Left forelimb (tissue), 1 donor: ENCODE data around the gene KCNJ18.
"Not testable (repeated sequence)": the region's sequence is repeated elsewhere in the genome, so short reads cannot be mapped to it uniquely, and the experiment has no call there.

Experiments
- DNase-seq: peaks from one replicate; pipeline ENCODE4 v3.0.0-alpha.2; 2018; ENCODE audit warnings: low spot score

KCNJ18 gene

DNA sequence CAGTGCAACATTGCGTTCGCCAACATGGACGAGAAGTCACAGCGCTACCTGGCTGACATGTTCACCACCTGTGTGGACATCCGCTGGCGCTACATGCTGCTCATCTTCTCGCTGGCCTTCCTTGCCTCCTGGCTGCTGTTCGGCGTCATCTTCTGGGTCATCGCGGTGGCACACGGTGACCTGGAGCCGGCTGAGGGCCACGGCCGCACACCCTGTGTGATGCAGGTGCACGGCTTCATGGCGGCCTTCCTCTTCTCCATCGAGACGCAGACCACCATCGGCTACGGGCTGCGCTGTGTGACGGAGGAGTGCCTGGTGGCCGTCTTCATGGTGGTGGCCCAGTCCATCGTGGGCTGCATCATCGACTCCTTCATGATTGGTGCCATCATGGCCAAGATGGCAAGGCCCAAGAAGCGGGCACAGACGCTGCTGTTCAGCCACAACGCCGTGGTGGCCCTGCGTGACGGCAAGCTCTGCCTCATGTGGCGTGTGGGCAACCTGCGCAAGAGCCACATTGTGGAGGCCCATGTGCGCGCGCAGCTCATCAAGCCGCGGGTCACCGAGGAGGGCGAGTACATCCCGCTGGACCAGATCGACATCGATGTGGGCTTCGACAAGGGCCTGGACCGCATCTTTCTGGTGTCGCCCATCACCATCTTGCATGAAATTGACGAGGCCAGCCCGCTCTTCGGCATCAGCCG, 10.8 kb downstream of the KCNJ18 start:
- DNase-seq = not testable (repeated sequence)

DNA sequence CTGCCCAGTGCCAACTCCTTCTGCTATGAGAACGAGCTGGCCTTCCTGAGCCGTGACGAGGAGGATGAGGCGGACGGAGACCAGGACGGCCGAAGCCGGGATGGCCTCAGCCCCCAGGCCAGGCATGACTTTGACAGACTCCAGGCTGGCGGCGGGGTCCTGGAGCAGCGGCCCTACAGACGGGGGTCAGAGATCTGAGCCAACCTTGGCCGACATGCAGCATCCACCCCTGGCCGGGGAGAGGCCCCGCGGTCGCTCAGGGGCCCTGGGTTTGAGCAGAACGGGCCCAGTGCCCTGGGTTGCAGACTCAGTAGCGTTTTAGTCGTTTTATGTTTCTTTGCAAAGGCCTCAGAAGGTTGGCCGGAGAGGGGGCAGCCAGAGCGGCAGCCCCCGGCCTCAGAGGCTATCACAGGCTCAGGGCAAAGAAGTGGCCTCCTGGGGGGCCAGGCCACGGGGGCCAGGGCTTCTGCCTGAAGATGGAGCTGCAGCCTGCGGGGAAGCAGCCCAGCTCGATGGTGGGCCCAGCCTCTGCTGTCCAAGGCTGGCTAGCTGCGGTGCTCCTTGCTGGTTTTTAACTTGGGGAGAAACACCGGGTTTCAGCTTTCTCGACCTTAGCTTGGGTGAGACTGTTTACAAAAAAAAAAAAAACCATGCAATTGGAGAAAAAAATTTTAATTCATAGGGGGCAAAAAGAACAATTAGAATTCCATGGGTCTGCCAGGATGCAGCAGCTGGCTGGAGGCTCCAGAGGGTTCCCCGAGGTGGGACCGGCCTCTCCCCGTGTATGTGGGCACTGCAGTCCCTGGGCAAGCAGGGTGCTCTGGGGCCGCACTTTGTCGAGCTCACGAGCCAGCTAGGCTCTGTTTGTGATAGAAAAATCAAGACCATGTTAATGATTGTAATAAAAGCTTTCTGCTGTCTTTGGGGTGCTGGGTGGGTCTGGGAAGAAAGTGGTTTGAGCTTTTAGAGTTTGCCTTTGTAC, 11.9 kb downstream of the KCNJ18 start:
- not testable (repeated sequence) for DNase-seq

DNA sequence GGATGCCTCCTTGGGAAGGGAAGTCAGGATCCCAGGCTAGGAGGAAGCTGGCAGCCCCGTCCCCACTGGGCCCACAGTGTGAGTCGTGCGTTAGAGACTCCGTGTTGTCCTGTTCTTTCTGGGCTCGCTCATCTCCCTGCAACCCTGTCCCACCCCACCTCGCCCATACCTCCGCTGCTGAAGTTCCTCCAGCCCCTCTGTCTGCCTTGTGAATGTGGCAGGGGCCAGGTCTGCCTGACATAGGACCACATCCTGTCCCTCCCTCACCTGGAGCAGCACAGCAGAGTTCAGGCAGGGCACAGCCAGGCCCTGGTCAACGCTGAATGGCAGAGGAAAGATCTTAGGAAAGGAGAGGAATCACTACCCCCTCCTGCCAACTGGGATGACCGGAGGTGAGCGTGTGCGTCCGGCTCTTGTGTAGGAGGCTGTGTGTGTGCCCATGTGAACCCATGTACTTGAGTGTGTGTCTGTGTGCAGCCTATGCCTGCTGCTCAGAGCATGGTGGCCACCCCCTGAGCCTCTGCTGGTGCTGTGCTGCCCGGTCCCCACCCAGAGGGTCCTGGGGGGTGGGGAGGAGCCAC, 12.8 kb downstream of the KCNJ18 start:
- DNase-seq = no peak

DNA sequence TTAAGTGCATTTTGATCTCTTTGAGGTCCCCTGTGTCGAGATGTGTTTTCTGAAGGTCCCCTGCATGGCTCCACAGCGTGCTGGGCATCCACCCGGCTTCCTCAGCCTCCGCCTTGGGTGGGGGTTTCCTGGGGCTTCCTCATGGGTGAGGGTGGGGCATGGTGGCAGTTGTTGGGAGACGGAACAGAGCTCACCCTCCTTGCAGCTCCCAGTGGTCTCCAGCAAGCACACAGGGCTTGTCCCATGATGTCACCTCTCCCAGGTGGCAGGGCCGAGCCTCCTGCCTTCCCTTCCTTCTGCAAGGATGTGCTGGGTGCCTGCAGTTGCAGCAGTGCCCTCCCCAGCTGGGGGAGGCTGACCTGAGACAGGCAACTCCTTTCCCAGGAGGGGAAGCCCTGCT, 13.4 kb downstream of the KCNJ18 start:
- DNase-seq = not testable (repeated sequence)

DNA sequence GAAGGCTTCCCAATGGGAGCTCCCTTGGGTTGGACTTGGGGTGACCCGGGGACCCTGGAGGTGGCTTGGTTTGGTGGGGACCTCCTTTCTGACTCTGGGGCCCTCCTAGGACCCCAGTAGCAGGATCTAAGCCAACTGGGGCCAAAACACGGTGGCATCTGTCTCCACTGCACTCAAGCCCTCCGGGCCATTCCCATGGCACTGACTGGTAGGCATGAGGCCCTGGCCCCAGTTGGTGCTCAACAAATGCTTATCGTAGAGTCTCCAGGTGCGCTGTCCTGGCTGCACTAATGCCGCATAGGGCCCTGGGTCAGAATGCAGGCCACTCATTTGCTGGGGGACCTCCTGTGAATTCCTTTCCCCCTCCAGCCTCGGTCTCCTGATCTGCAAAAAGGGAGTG, 14.2 kb downstream of the KCNJ18 start:
- DNase-seq = not testable (repeated sequence)

DNA sequence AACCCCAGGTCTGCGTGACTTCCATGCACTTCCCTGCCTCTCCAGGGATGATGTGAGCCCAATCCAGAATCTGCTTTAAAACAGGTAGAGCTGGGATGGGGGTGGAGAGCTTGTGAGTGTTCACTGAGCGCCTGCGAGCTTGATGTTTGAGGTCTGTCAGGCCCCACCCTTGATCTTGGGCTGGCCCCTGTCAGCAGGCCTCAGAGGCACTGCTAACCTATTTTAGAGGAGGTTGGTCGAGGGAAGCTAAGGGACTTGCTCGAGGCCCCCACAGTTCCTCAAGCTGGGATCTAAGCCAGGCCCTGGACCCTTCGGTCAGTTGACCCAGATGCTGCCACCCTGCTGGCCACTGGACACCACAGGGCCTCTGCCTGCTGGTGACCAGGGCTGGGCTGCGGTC, 14.8 kb downstream of the KCNJ18 start:
- DNase-seq = not testable (repeated sequence)

DNA sequence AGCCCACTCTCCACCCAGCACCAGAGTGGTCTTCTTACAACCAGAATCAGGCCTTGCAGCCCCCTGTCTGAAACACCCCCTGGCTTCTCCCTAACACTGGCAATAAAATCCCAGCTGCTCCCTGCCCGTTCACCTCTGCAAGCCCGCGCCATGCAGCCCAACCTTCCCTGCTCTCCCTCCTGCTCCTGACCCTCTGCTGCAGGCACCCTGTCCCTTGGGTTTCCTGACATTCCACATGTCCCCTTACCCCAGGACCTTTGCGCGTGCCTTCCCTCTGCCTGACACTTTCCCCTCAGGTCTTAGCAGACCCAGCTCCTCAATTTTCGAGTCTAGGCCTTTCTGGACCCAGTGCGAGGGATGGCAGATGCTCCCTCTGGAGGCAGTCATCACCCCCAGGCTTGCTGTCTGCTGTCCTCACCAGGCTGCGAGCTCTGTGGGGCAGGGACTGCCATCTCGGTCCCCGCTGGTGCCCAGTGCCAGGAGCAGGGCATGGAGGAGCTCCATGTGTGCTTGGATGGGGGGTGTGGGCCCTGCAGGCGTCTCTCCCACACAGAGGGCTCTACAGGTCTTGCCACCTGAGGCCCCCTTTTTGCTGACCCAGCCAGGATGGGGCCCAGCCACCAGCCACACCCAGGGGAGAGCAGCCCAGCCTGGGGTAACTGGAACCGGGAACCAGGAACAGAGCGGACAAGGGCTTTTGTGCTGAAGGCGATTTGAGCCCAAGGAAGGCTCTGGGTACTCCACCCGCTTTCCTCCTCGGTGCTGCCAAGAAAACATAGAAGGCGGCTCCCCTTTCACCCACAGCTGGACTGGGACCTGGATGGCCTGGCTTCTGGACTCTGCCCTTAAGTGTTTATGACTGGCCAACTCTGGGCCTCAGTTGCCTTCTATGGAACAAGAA, 15.6 kb downstream of the KCNJ18 start:
- DNase-seq = not testable (repeated sequence)

DNA sequence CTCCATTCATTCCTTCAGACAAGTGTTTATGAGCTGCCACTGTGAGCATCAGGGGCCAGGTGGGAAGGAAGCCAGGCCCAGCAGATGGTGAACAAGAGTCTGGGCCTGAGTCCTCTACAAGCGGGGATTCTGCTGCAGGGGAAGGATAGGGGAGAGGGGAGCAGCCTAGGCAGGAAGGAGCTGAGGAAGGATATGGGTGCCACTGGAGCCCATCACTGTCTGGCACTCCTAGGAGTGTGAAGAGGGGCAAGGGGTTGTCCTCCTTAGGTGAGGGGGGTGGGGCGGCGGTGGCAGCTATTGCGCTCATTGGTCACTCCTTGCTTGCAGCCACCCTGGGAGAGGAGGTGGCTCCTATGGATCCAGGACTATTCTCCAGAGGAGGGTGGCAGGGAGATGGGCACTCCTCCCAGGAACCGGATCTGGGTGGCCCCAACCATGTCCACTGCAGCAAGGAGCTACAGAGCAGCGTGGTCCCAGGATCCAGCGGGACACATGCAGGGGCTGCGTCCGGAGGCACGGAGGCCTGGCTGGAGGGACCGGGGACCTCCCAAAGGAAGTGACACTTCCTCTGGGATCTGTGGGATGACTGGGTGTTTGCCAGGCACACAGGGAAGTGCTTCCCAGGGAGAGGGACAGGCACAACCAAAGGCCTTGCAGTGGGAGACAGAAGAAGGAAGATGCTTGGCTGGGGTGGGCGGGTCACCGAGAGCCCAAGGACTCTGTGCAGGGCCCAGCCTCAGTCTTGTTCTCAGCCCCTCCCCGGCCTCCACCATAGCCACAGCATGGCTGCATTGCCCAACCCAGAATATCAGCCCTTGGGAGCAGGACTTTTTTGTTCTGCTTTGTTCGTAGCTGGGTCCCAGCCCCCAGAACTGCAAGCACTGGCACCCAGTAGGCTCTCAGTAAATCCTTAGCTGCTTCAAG, 16.6 kb downstream of the KCNJ18 start:
- DNase-seq = not testable (repeated sequence)

DNA sequence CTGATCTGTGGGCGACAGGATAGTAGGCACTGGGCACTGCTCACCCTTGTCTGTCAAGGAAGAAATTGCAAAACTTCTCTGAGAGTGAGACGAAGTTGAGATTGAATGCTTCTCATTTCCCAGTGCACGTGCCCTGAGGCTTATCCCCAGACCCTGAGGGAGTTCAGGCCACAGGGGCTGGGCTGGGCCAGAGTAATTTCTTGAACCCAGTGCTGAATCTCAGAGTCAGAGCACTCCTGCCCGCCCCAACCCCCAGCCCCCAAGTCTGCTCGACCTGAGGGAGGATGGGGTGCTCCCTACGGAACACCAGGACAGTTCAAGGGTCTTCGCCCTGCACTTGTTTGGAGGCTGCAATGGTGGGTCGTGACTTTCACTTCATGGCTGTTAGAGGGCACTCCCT, 17.7 kb downstream of the KCNJ18 start:
- DNase-seq = not testable (repeated sequence)

DNA sequence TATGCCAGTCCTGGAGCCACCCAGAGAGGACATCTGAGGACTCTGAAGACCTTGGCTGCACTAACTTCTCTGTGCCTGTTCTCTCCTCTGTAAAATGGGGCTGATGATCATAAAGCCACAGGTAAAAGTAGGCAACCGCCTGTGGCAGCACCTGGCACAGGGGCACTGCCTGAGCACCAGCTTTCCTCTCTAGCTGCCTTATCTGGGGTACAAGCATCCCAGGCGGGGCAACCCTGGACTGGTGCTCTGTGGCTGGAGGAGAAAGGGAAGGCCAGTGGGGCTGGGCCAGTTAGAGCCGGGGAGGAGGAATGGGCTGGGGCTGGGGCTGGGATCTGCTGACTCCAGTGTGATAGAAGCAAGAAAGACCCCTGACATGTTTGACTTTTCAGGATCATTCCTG, 18.2 kb downstream of the KCNJ18 start:
- DNase-seq = not testable (repeated sequence)

DNA sequence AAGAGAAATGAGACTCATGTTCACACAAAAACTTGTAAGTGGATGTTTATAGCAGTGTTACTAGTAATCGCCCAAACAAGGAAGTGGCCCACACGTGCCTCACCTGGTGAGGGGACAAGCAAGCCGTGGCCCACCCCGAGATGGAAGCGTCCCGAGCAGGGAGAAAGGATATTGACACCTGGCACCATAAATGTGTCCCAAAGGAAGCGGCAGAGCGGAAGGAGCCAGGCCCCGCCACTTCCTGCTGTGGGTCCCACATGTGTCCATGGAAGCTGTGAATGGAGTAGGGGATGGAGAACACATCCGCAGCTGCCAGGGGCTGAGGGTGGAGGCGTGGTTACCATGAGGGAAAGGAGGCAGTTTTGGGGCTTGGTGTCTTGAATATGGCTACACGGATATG, 18.9 kb downstream of the KCNJ18 start:
- DNase-seq = no peak

DNA sequence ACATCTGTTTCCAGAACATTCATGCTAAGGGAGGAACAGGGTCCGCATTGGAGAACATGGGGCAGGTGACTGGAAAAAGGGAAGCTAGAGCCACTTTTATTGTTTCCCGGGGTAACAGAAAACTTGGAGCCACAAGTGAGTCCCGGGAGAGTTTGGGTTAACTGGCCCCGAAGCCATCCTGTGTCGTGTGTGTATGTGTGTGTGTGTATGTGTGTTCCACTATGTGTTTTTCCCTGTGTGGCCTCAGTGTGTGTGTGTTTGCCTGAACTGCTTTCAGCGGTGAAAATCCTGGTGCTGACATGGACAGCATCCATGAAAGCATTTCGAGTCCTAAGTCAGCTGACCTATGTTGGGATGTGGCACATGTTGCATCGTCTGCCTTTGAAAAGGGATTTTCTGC, 20.7 kb downstream of the KCNJ18 start:
- not testable (repeated sequence) for DNase-seq

DNA sequence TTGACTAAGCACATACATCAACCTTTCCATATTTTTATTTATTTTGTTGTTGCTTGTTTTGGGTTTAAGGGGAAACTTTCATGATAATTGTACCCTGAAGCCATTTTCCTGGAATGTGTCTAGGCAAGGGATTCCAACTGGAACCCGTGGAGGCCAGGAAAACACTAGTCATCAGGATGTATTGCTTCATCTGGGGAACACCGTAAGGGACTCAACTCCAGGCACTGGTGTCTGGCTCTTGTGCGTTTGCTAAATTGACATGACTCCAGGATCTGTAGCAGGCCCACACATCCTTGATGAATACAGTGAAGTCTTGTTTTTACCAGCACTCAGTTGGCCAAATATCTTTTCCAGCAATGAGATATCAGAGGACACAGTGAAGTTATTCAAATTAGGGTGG, 21.3 kb downstream of the KCNJ18 start:
- DNase-seq = not testable (repeated sequence)

DNA sequence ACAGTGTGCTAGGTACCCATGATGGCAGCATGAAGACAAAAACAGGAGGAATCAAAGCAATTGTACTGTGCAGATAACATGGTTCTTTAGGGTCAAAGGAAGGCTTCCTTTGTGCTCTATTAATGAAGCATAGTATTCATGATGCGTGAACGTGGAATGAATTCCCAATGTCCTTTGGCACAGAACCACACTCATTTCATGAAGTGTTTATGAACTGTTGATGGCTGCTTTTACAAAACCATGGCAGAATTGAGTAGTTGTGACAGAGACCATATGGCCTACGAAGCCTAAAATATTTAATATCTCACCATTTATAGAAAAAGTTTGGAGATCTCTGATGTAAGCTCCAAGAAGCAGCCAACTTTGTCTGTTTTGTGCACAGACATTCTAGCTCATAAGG, 22.4 kb downstream of the KCNJ18 start:
- not testable (repeated sequence) for DNase-seq

DNA sequence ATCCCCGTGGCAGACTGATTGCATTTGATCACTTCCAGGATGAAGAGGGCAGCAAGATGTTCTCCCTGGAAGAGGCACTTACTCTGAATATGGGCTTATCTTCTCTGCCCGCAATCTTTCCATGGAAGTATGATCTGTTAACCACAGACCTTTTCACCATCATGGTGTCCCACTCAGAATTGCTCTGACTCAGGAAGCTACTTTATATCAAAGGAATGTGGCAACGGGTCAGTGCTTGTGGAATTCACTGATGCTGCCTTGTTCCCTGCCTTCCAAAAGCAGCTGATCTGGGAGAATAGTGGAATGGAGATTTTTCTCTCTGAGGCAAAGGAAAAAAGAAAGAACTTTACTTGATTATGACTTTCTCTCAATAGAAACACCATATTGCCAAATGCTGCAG, 23.6 kb downstream of the KCNJ18 start:
- not testable (repeated sequence) for DNase-seq

DNA sequence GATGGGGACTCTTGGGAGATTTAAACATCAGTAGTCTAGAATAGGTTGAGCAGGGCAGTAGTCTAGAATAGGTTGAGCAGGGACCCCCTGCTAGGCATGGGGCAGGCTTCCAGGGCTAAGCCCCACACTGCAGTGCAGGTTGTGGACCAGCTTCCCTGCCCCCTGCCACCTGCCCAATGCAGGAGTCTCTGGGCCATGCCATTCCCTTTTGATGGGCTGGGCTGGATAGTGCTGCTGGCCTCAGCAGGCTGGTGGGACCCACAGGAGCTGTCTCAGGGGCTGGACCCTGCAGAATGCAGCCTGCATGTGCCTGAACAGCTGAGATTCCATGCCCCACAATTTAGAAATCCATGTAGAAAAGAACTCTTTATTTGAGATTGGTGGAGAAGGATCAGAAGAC, 26.6 kb downstream of the KCNJ18 start:
- DNase-seq = not testable (repeated sequence)

DNA sequence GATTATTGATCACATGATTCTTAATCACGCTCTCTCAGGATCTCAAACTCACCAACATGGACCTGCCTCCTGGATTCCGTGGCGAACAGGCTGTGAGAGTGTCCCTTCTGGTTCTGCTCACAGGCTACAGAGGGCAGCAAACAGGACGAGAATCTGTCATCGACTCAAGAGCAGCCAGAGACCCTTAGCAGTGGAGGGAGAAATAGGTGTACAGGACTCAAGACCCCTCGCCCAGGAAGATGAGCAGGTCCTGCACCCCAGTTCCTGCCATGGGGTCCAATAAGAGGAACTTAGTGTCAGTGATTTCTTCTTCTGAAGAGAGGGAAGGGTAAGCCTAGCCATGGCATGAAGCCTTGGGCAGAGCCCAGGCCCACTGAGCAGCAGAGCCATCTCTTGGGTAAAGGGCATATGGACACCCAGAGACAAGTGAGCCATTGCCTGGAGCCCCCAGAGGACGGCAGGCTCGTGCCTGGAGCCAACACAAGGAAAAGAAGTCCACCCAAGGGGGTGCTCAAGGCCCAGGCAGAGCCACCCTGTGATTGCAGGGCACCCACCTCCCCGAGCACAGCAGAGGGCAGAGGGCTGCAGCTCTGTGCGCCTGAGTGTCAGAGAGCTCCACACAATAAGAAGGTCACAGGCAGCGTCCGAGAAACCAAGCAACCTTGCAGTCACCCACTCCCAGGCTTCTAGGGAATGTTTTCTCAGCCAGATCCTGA, 27.3 kb downstream of the KCNJ18 start:
- DNase-seq = not testable (repeated sequence)

DNA sequence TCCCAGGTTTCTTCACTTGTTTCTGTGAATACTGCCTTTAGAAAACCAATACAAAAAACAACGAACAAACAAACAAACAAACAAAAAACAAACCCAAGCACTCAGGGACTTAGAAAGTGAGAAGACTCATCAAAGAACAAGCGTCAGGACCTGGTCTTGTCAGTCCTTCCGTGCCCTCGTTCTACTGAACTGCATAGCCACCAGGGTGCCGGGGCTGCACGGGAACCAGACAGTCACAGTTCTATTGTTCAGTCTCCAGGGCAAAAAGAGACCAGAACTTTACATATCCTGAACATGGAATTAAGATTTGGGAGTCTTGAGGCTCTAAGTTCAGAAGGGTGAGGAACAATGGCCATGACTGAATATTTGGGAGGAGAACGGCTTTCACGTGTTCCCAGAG, 28.2 kb downstream of the KCNJ18 start:
- not testable (repeated sequence) for DNase-seq

DNA sequence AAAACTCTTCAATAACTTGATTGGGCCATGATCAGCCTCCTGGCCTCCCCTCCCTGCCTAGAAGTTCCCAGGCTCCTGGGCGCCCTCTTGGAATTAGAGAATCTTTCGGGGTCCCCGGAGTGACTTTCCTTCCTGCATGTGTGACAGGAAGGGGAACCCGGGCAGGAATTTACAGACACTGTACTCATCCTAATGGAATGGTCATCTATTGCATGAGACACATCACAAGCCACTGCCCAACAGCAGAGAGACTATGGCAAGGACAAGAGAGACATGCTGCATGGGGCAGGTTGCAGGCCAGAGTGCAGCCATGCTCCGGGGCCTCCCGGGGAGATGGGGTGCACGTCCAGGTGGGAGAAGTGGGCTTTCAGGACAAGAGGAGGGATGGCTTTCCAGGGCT, 29.9 kb downstream of the KCNJ18 start:
- DNase-seq = not testable (repeated sequence)
